DOHH2 (cell line): ENCODE data around the gene CMSS1.

ENCODE experiments used
- H3F3A ChIP-seq: fragments of 200-600 bp; sonication (generic), shearing (Covaris generic); 2 replicates; pipeline ENCODE4 v1.6.0; 2016; ENCODE audit warnings: antibody characterized with exemption, mild to moderate bottlenecking; ENCODE audit not compliant: control insufficient read depth, insufficient read depth
- H3K27ac ChIP-seq: fragments of 200-600 bp; sonication (generic); 2 replicates; pipeline ENCODE4 v1.5.1; 2014; ENCODE audit warnings: low read depth, mild to moderate bottlenecking, low read length, moderate library complexity
- H3K27me3 ChIP-seq: fragments of 200-600 bp; sonication (generic); 2 replicates; pipeline ENCODE4 v1.6.1; 2014; ENCODE audit warnings: mild to moderate bottlenecking, low read length, mixed read lengths; ENCODE audit not compliant: control insufficient read depth
- H3K36me3 ChIP-seq: fragments of 200-600 bp; sonication (generic); 2 replicates; pipeline ENCODE4 v1.6.1; 2014; ENCODE audit warnings: mild to moderate bottlenecking, low read length, moderate library complexity, mixed read lengths; ENCODE audit not compliant: control insufficient read depth
- H3K4me1 ChIP-seq: fragments of 200-600 bp; sonication (generic); 2 replicates; pipeline ENCODE4 v1.6.1; 2014; ENCODE audit warnings: mild to moderate bottlenecking, low read length, mixed read lengths; ENCODE audit not compliant: control insufficient read depth
- H3K4me2 ChIP-seq: fragments of 200-600 bp; sonication (generic); 2 replicates; pipeline ENCODE4 v1.6.0; 2014; ENCODE audit warnings: mild to moderate bottlenecking, low read length, moderate library complexity
- H3K4me3 ChIP-seq: fragments of 200-600 bp; sonication (generic); 2 replicates; pipeline ENCODE4 v1.5.1; 2014; ENCODE audit warnings: mild to moderate bottlenecking, low read length, mixed read lengths
- H3K79me2 ChIP-seq: fragments of 200-600 bp; sonication (generic); 2 replicates; pipeline ENCODE4 v1.6.1; 2014; ENCODE audit warnings: mild to moderate bottlenecking, low read length, mixed read lengths; ENCODE audit not compliant: control insufficient read depth
- H3K9me2 ChIP-seq: fragments of 200-600 bp; sonication (generic); replicated peaks from 2 replicates; pipeline ENCODE4 v1.6.1; 2014; ENCODE audit warnings: mild to moderate bottlenecking, low read length, mixed read lengths; ENCODE audit not compliant: control insufficient read depth
- H3K9me3 ChIP-seq: fragments of 200-600 bp; sonication (generic); 2 replicates; pipeline ENCODE4 v1.6.1; 2014; ENCODE audit warnings: antibody characterized with exemption, low read length, mixed read lengths; ENCODE audit not compliant: control insufficient read depth, insufficient read depth
- H4K20me1 ChIP-seq: fragments of 200-600 bp; sonication (generic); 2 replicates; pipeline ENCODE4 v1.6.0; 2014; ENCODE audit warnings: low read depth, mild to moderate bottlenecking, antibody characterized with exemption, low read length, moderate library complexity; ENCODE audit not compliant: control insufficient read depth, insufficient read depth
- EZH2phosphoT487 ChIP-seq: fragments of 200-600 bp; sonication (generic); IDR thresholded peaks from 2 replicates; pipeline ENCODE4 v1.6.1; 2017; ENCODE audit warnings: borderline replicate concordance, mild to moderate bottlenecking, antibody characterized with exemption, low read length, moderate library complexity, mixed read lengths
- TF ChIP-seq, protein P1 (sequence below): fragments of 200-600 bp; sonication (generic); IDR thresholded peaks from one replicate; pipeline ENCODE4 v1.5.1; 2014; ENCODE audit warnings: antibody characterized with exemption, mild to moderate bottlenecking, low read depth, low read length; ENCODE audit not compliant: poor library complexity, severe bottlenecking

The CMSS1 gene

DNA sequence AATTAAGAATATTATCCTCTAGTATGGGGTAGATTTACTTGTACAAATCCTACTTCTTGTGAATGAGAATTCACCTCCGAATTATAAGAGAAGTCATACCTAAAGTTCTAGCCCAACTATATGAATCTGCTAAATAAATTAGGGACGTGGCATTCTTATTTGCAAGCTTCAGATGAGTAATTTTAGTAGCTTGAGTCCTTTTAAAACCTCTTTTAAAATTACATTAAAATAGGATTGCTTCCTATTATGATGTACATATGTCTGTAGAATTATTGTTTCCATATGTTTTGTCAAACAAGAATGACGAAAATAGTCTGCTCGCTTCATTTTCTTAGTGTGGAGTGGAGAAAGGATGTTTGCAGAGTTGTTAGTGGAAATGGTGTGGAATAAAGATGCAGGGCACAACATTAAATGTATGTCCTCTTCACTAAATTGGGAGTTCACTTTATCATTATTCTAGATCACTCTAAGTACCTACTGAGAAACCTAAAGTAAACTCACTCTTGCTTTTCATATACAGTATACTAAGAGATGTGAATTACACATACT is 59.4 kb downstream of the CMSS1 start:
- Histone ChIP-seq H4K20me1 (no peaks in the 10 kb centered on the region), H3K4me1 (peaks cover 20% of the 10 kb centered on the region), H3K9me3 (no peaks in the 10 kb centered on the region), H3K4me3 (no peak overlapping the region), H3K27ac (no peak overlapping the region), H3K27me3 (0 out of 2 replicates have a peak, but pooled peaks cover 3% of the 10 kb centered on the region), H3K36me3 (no peaks in the 10 kb centered on the region; the same call in 1 of the 2 replicates), H3K79me2 (0 out of 2 replicates have a peak, but pooled peaks cover 5% of the 10 kb centered on the region), H3K4me2 (no peak overlapping the region), H3F3A (peaks cover 2% of the 10 kb centered on the region; the same call in 1 of the 2 replicates), H3K9me2 (no peaks in the 10 kb centered on the region)
- TF ChIP-seq, protein P1, sequence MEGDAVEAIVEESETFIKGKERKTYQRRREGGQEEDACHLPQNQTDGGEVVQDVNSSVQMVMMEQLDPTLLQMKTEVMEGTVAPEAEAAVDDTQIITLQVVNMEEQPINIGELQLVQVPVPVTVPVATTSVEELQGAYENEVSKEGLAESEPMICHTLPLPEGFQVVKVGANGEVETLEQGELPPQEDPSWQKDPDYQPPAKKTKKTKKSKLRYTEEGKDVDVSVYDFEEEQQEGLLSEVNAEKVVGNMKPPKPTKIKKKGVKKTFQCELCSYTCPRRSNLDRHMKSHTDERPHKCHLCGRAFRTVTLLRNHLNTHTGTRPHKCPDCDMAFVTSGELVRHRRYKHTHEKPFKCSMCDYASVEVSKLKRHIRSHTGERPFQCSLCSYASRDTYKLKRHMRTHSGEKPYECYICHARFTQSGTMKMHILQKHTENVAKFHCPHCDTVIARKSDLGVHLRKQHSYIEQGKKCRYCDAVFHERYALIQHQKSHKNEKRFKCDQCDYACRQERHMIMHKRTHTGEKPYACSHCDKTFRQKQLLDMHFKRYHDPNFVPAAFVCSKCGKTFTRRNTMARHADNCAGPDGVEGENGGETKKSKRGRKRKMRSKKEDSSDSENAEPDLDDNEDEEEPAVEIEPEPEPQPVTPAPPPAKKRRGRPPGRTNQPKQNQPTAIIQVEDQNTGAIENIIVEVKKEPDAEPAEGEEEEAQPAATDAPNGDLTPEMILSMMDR = no peak
- TF ChIP-seq EZH2phosphoT487 = no peak

DNA sequence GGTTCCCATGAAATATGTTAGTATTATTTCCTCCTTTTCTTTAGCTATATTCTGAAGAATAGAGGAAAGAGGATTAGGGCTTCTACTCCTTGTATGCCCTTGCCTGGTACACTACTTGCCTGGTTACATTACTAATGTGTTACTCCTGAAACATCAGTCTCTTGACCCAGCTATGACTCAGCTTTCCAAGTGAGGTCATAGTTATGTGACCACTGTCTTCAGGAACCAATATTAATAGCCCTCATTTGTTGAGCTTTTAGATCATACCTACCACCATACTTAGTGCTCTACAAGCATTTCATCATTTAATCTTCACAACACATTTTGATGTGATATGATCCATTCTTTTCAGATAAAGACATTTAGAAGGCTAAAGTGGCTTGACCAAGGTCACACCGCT is 60.3 kb downstream of the CMSS1 start:
- H3K79me2 ChIP-seq = 0 out of 2 replicates have a peak, but pooled peaks cover 5% of the 10 kb centered on the region
- H4K20me1 ChIP-seq = no peaks in the 10 kb centered on the region; the same call in 1 of the 2 replicates

DNA sequence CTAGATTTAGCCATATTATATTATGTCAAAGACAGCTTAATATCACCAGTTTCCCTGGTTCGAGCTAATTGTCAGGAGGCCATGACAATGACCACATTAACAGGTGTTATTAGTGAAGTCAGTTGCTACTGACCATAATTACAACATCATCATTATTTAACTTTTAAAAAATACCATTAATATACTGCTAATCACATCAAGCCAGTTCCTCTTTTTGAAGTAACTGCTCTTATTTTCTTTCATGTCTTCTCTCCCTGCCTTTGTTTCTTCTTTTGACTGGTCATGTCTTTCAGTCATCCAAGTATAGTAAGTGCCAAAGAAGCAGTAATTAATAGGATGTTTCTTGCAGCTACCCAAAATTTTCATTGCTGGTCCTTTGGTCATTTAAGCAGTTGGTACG is 61.6 kb downstream of the CMSS1 start:
- Histone ChIP-seq H3K79me2 (0 out of 2 replicates have a peak, but pooled peaks cover 2% of the 10 kb centered on the region), H3K4me2 (no peak overlapping the region), H3F3A (peaks cover 2% of the 10 kb centered on the region; the same call in 1 of the 2 replicates), H3K9me2 (no peaks in the 10 kb centered on the region), H4K20me1 (no peaks in the 10 kb centered on the region; the same call in 1 of the 2 replicates), H3K4me3 (no peak overlapping the region), H3K27ac (no peak overlapping the region), H3K27me3 (0 out of 2 replicates have a peak, but pooled peaks cover 3% of the 10 kb centered on the region), H3K4me1 (peaks cover 18% of the 10 kb centered on the region), H3K9me3 (no peaks in the 10 kb centered on the region), H3K36me3 (no peaks in the 10 kb centered on the region; the same call in 1 of the 2 replicates)
- no peak for TF ChIP-seq EZH2phosphoT487
- TF ChIP-seq, protein P1 = no peak

More for the DNA sequence above, 60.3 kb downstream of the CMSS1 start:
- Histone ChIP-seq H3K4me1 (peaks cover 20% of the 10 kb centered on the region), H3K27ac (no peak overlapping the region), H3K4me3 (no peak overlapping the region), H3K9me3 (no peaks in the 10 kb centered on the region), H3K36me3 (no peaks in the 10 kb centered on the region; the same call in 1 of the 2 replicates), H3K9me2 (no peaks in the 10 kb centered on the region), H3K27me3 (0 out of 2 replicates have a peak, but pooled peaks cover 3% of the 10 kb centered on the region), H3K4me2 (no peak overlapping the region), H3F3A (peaks cover 2% of the 10 kb centered on the region; the same call in 1 of the 2 replicates)
- no peak for TF ChIP-seq EZH2phosphoT487
- TF ChIP-seq, protein P1 = no peak
